Astrocyte (in vitro differentiated cells and primary cell): Measurements from ENCODE around the gene PPP2R3C.
"Not testable (repeated sequence)": the region's sequence is repeated elsewhere in the genome, so short reads cannot be mapped to it uniquely, and the experiment has no call there.

Experiments
- CTCF ChIP-seq: IDR thresholded peaks from 2 replicates; pipeline ENCODE4 v1.5.1; 2011; ENCODE audit warnings: low read depth, mild to moderate bottlenecking, inconsistent platforms, low read length, moderate library complexity; ENCODE audit not compliant: insufficient read depth
- EZH2 ChIP-seq: IDR thresholded peaks from 2 replicates; pipeline ENCODE4 v1.6.1; 2012; ENCODE audit warnings: mild to moderate bottlenecking, low read length, inconsistent platforms; ENCODE audit not compliant: insufficient read depth

DNA sequence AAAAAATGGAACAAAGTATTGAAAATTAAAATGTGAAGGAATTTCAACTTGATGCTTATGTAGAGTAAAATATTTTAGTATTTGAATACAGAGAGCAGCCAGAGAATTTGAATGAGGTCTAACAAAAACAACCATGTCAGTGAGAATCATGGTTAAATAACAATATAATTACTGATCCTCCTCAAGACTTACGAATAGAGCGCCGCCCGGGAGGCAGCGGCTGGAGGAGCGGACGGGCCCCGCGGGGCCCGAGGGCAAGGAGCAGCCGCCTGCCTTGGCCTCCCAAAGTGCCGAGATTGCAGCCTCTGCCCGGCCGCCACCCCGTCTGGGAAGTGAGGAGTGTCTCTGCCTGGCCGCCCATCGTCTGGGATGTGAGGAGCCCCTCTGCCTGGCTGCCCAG lies 83.5 kb downstream of the PPP2R3C start:
- TF ChIP-seq CTCF, EZH2: not testable (repeated sequence)
